Measurements from ENCODE around the gene RCBTB1.

The RCBTB1 gene

DNA sequence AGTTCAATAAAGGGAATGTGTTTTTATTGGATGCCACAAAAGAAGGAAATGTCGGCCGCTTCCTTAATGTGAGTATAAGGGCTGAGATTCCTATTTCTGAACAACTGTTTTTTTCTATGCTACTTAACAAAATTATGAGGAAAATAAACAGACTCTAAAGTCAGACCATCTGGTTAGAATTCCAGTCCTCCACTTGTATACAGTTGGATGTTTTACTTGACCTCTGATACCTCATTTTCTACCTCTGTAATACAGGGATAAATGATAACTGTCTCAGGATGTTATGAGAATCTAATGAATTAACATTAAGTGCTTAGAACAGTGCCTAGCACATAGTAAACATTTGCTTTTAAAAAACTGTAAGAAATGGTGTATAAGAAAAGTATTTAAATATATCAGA is 96.8 kb downstream of the RCBTB1 start:
- CTCF ChIA-PET: no interaction called here
- H3K4me3 ChIP-seq (ENCODE audit: low read depth, low read length): no peak overlapping the region

More for the DNA sequence above, 96.8 kb downstream of the RCBTB1 start:
- no peaks in the 10 kb centered on the region for H3K4me1 ChIP-seq (ENCODE audit: control insufficient read depth, insufficient read depth, low read length)
- H3K9me3 ChIP-seq (ENCODE audit: control insufficient read depth, insufficient read depth, low read depth, low read length): no peaks in the 10 kb centered on the region
- POLR2A ChIA-PET: no interaction called here
- no peak overlapping the region for H3K27ac ChIP-seq (ENCODE audit: extremely low read depth, low read depth, low read length)
- H3K36me3 ChIP-seq (ENCODE audit: control insufficient read depth in 2 of 2, insufficient read depth in 1 of 2, low read length in 2 of 2): no peaks in the 10 kb centered on the region; a peak in 1 of 3 replicates
- no peak for TF ChIP-seq ZNF433 (tag by site-specific recombination; IDR thresholded peaks at IDR 0.05; ENCODE audit: low read depth)
- TF ChIP-seq ZNF843 (tag by site-specific recombination; IDR thresholded peaks at IDR 0.05): no peak
- TF ChIP-seq, protein P1, sequence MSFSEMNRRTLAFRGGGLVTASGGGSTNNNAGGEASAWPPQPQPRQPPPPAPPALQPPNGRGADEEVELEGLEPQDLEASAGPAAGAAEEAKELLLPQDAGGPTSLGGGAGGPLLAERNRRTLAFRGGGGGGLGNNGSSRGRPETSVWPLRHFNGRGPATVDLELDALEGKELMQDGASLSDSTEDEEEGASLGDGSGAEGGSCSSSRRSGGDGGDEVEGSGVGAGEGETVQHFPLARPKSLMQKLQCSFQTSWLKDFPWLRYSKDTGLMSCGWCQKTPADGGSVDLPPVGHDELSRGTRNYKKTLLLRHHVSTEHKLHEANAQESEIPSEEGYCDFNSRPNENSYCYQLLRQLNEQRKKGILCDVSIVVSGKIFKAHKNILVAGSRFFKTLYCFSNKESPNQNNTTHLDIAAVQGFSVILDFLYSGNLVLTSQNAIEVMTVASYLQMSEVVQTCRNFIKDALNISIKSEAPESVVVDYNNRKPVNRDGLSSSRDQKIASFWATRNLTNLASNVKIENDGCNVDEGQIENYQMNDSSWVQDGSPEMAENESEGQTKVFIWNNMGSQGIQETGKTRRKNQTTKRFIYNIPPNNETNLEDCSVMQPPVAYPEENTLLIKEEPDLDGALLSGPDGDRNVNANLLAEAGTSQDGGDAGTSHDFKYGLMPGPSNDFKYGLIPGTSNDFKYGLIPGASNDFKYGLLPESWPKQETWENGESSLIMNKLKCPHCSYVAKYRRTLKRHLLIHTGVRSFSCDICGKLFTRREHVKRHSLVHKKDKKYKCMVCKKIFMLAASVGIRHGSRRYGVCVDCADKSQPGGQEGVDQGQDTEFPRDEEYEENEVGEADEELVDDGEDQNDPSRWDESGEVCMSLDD (tag by site-specific recombination; IDR thresholded peaks at IDR 0.05): no peak
- no peak for TF ChIP-seq ZNF621 (tag by site-specific recombination; IDR thresholded peaks at IDR 0.05)
- TF ChIP-seq ZBTB21 (tag by site-specific recombination; IDR thresholded peaks at IDR 0.05): no peak
- no peak for TF ChIP-seq ZNF416 (tag by site-specific recombination; IDR thresholded peaks at IDR 0.05)
- TF ChIP-seq ZFP69B (tag by site-specific recombination; IDR thresholded peaks at IDR 0.05): no peak
- TF ChIP-seq BCL11B (tag by site-specific recombination; IDR thresholded peaks at IDR 0.05; ENCODE audit: low read depth): no peak

All from HEK293 (cell line).